GM12864 (cell line): ENCODE data around the gene DPY19L3.

Source experiments
- DNase-seq: peaks from one replicate; pipeline ENCODE4 v3.0.0-alpha.2; 2011; ENCODE audit warnings: low read depth
- H3K4me3 ChIP-seq: 2 replicates; pipeline ENCODE4 v1.5.1; 2011; ENCODE audit warnings: mild to moderate bottlenecking, low read depth, low read length, control low read depth
- CTCF ChIP-seq: IDR thresholded peaks from 2 replicates; pipeline ENCODE4 v1.5.1; 2011; ENCODE audit warnings: low read depth, mild to moderate bottlenecking, moderate library complexity, low read length, control low read depth, inconsistent platforms; ENCODE audit errors: missing control alignments

Gene DPY19L3

GRCh38 chr19:32406161-32407003, 812 bp downstream of the DPY19L3 start:
- TF ChIP-seq CTCF, result no peak
- H3K4me3 ChIP-seq, result peak overlapping the region; percentile 77
- DNase-seq, result no peak

- H3K4me3 ChIP-seq, result peak overlapping the region; percentile 77; the same call in 1 of the 2 replicates
- DNase-seq, result no peak
- no peak for TF ChIP-seq CTCF
Observed at GRCh38 chr19:32407004-32407992, 1.7 kb downstream of the DPY19L3 start.

GRCh38 chr19:32415246-32415645, 9.7 kb downstream of the DPY19L3 start:
- no peak for TF ChIP-seq CTCF
- DNase-seq, result no peak
- H3K4me3 ChIP-seq, result no peak overlapping the region

- no peak for TF ChIP-seq CTCF
- H3K4me3 ChIP-seq, result no peak overlapping the region
- no peak for DNase-seq
Observed at GRCh38 chr19:32415669-32416068, 10.1 kb downstream of the DPY19L3 start.

GRCh38 chr19:32416749-32417456, 11.3 kb downstream of the DPY19L3 start:
- no peak for DNase-seq
- TF ChIP-seq CTCF, result no peak
- H3K4me3 ChIP-seq, result no peak overlapping the region

- DNase-seq, result no peak
- TF ChIP-seq CTCF, result no peak
- no peak overlapping the region for H3K4me3 ChIP-seq
Observed at GRCh38 chr19:32418155-32418554, 12.6 kb downstream of the DPY19L3 start.
